SK-N-SH (cell line): ENCODE measurements around the gene LIPH.

ENCODE experiments used
- CTCF ChIP-seq: fragments of 200-600 bp; sonication (generic); IDR thresholded peaks from 2 replicates; pipeline ENCODE4 v1.6.1; 2017; ENCODE audit warnings: antibody characterized with exemption, mild to moderate bottlenecking, moderate library complexity
- EZH2phosphoT487 ChIP-seq: fragments of 200-600 bp; sonication (generic); IDR thresholded peaks from 2 replicates; pipeline ENCODE4 v1.6.1; 2017; ENCODE audit warnings: low read depth, mixed run types, mild to moderate bottlenecking, antibody characterized with exemption, moderate library complexity, borderline replicate concordance
- POLR2AphosphoS5 ChIP-seq: IDR thresholded peaks from 2 replicates; pipeline ENCODE4 v1.6.1; 2012; ENCODE audit warnings: low read depth, low read length
- RAD21 ChIP-seq: IDR thresholded peaks from 2 replicates; pipeline ENCODE4 v1.6.1; 2012; ENCODE audit warnings: mild to moderate bottlenecking, low read length

- TF ChIP-seq RAD21 (no peak), CTCF (no peak), EZH2phosphoT487 (no peak), POLR2AphosphoS5 (no peak)
Observed at GRCh38 chr3:185530856-185531255, 21.5 kb downstream of the LIPH start.
